Measurements from ENCODE around the gene ARL3.

GRCh38 chr10:102626026-102626685, 88.0 kb downstream of the ARL3 start:
- TF ChIP-seq CTCF (IDR thresholded peaks at IDR 0.05) (no peak), POLR2A (IDR thresholded peaks at IDR 0.05) (no peak)

All from lower leg skin (tissue), 3 donors.